K562 (cell line): ENCODE data around the gene CEMIP. TPM values are rescaled to one million over a fixed set of nuclear protein-coding genes. Genes with fewer than 3 reads are reported as not detected.

ENCODE experiments used
- ATAC-seq: fragments of 200-7000 bp; cut with Tn5 transposase; 3 replicates; pipeline ENCODE4 v1.9.1; 2020; ENCODE audit warnings: moderate library complexity
- BruUV-seq: library from RNA; stranded (reverse); fragments of 400-500 nt; replicated peaks from 2 replicates; lab custom pipeline; 2021; lab: Mats Ljungman, UMichigan
- CTCF ChIA-PET: fragments of 300-600 bp; formaldehyde crosslinking; extraction: SDS; loops from one replicate; lab custom pipeline; 2021; ENCODE audit warnings: low intra/inter-chr PET ratio; lab: Yijun Ruan, JAX
- POLR2A ChIA-PET: fragments of 300-600, 350-650 bp; sonication (Branson Sonifier 250); formaldehyde crosslinking; extraction: SDS; loops from one replicate; lab custom pipeline; 2021; ENCODE audit warnings: antibody characterized with exemption, inconsistent platforms; lab: Yijun Ruan, JAX
- DNase-seq, 4 experiments: peaks; one replicate each; pipeline versions ENCODE4 v3.0.0 to v3.0.0-alpha.2; 2011 to 2018; ENCODE audit warnings: low spot score in 3 of 4, mixed read lengths in 3 of 4; ENCODE audit errors: extremely low read depth in 1 of 4
- FAIRE-seq: peaks from 2 replicates; lab custom pipeline; 2011; peaks lifted over from hg19 to GRCh38; lab: Jason Lieb, UNC
- H2AFZ ChIP-seq: 2 replicates; pipeline ENCODE4 v1.6.0; 2011; ENCODE audit warnings: low read depth, low read length, control low read depth, inconsistent platforms
- H3K27ac ChIP-seq: fragments of 200-600 bp; 3 replicates; pipeline ENCODE4 v1.8.0; 2011; ENCODE audit warnings: low read depth, mild to moderate bottlenecking, control low read depth, inconsistent platforms, low read length, moderate library complexity, mixed read lengths; ENCODE audit errors: extremely low read depth
- H3K27me3 ChIP-seq, 2 experiments: fragments of 300-600 bp in 1 of 2; 2 replicates in 1 of 2; 3 replicates in 1 of 2; pipeline versions ENCODE4 v1.6.0 to v1.8.0; 2011; ENCODE audit warnings: inconsistent platforms in 2 of 2, low read length in 2 of 2, mild to moderate bottlenecking in 1 of 2, mixed read lengths in 1 of 2, moderate library complexity in 1 of 2; ENCODE audit not compliant: control insufficient read depth in 2 of 2, insufficient read depth in 2 of 2
- H3K36me3 ChIP-seq: fragments of 300-600 bp; 3 replicates; pipeline ENCODE4 v1.8.0; 2011; ENCODE audit warnings: mild to moderate bottlenecking, low read length, inconsistent platforms; ENCODE audit not compliant: control insufficient read depth, insufficient read depth
- H3K4me1 ChIP-seq, 2 experiments: fragments of 200-600 bp in 1 of 2; replicated peaks in 1 of 2; 2 replicates in 1 of 2; 3 replicates in 1 of 2; pipeline versions ENCODE4 v1.5.1 to v1.8.0; 2011; ENCODE audit warnings: inconsistent platforms in 2 of 2, low read length in 2 of 2, mild to moderate bottlenecking in 1 of 2, mixed read lengths in 1 of 2, moderate library complexity in 1 of 2; ENCODE audit not compliant: control insufficient read depth in 2 of 2, insufficient read depth in 2 of 2
- H3K4me2 ChIP-seq: 2 replicates; pipeline ENCODE4 v1.6.1; 2011; ENCODE audit warnings: low read length, control low read depth, inconsistent platforms, mixed read lengths; ENCODE audit not compliant: insufficient read depth
- H3K4me3 ChIP-seq: fragments of 200-600 bp; sonication (generic), shearing (Covaris generic); 2 replicates; pipeline ENCODE4 v1.5.1; 2016; ENCODE audit warnings: control low read depth, inconsistent platforms
- H3K79me2 ChIP-seq: fragments of 200-600 bp; 3 replicates; pipeline ENCODE4 v1.8.0; 2011; ENCODE audit warnings: low read length, inconsistent platforms; ENCODE audit not compliant: control insufficient read depth, insufficient read depth
- H3K9ac ChIP-seq, 2 experiments: 2 replicates each; pipeline versions ENCODE4 v1.6.0 to v1.6.1; 2011; ENCODE audit warnings: low read depth in 2 of 2, low read length in 2 of 2, control low read depth in 1 of 2, inconsistent platforms in 1 of 2, mild to moderate bottlenecking in 1 of 2, mixed read lengths in 1 of 2; ENCODE audit not compliant: insufficient read depth in 1 of 2
- H3K9me1 ChIP-seq: one replicate; pipeline ENCODE4 v1.6.0; 2011; ENCODE audit warnings: inconsistent platforms, mild to moderate bottlenecking, low read length, moderate library complexity; ENCODE audit not compliant: control insufficient read depth, insufficient read depth
- H3K9me3 ChIP-seq: replicated peaks from 2 replicates; pipeline ENCODE4 v1.5.1; 2011; ENCODE audit warnings: low read depth, low read length, inconsistent platforms; ENCODE audit not compliant: control insufficient read depth, insufficient read depth
- H4K20me1 ChIP-seq: replicated peaks from 2 replicates; pipeline ENCODE4 v1.6.1; 2011; ENCODE audit warnings: low read length, inconsistent platforms, mixed read lengths; ENCODE audit not compliant: control insufficient read depth, insufficient read depth
- CBX5 ChIP-seq: IDR thresholded peaks from 2 replicates; pipeline ENCODE4 v1.6.1; 2014; ENCODE audit warnings: low read depth, borderline replicate concordance
- HBP1 ChIP-seq: fragments of 450-650 bp; formaldehyde crosslinking; IDR thresholded peaks from 2 replicates; pipeline ENCODE4 v1.4.0; 2022; ENCODE audit warnings: missing genetic modification characterization
- KLF16 ChIP-seq: IDR thresholded peaks from 2 replicates; pipeline ENCODE4 v1.6.1; 2016; ENCODE audit warnings: antibody characterized with exemption
- MITF ChIP-seq: IDR thresholded peaks from 2 replicates; pipeline ENCODE4 v1.6.1; 2014; ENCODE audit warnings: antibody characterized with exemption
- NFATC3 ChIP-seq: fragments of 450-650 bp; IDR thresholded peaks from 2 replicates; pipeline ENCODE4 v1.6.1; 2017; ENCODE audit warnings: mild to moderate bottlenecking
- NFIX ChIP-seq: fragments of 250-450 bp; sonication (Bioruptor Pico); IDR thresholded peaks from 2 replicates; pipeline ENCODE4 v1.4.0; 2020; ENCODE audit warnings: low read depth, mild to moderate bottlenecking, moderate library complexity
- NFXL1 ChIP-seq: fragments of 450-650 bp; formaldehyde crosslinking; IDR thresholded peaks from 2 replicates; pipeline ENCODE4 v1.4.0; 2021; ENCODE audit warnings: mild to moderate bottlenecking
- NFYB ChIP-seq: IDR thresholded peaks from 2 replicates; pipeline ENCODE4 v1.6.1; 2011; ENCODE audit warnings: mild to moderate bottlenecking, moderate library complexity; ENCODE audit not compliant: insufficient read length; ENCODE audit errors: extremely low read depth
- ZBTB26 ChIP-seq: fragments of 450-650 bp; formaldehyde crosslinking; IDR thresholded peaks from 2 replicates; pipeline ENCODE4 v1.4.0; 2022; ENCODE audit warnings: missing genetic modification characterization
- ZEB2 ChIP-seq: fragments of 450-650 bp; IDR thresholded peaks from 2 replicates; pipeline ENCODE4 v1.6.1; 2016
- ZKSCAN8 ChIP-seq: fragments of 200-800 bp; sonication (Bioruptor generic); IDR thresholded peaks from 2 replicates; pipeline ENCODE4 v1.6.1; 2016; ENCODE audit warnings: missing genetic modification characterization, missing compliant biosample characterization
- ZNF592 ChIP-seq: fragments of 450-650 bp; IDR thresholded peaks from 2 replicates; pipeline ENCODE4 v1.6.1; 2017; ENCODE audit warnings: antibody characterized with exemption, mild to moderate bottlenecking
- WGBS: fragments of 100-300 bp; shearing (Covaris generic); methylation state at CpG from one replicate; pipeline ENCODE4 v1.1.6; 2016; ENCODE audit warnings: low coverage, mixed read lengths; ENCODE audit not compliant: insufficient coverage; ENCODE audit errors: missing lambda C conversion rate; 5-methylcytosine and 5-hydroxymethylcytosine counted together
- in situ Hi-C: fragments of 300-500 bp; cut with MboI; formaldehyde crosslinking; loops from 4 replicates; pipeline ENCODE4 v1.15.0; 2018; ENCODE audit warnings: inconsistent platforms, mixed read lengths
- intact Hi-C: fragments of 100-400 bp; cut with micrococcal nuclease; formaldehyde crosslinking; loops from 2 replicates; pipeline ENCODE4 v1.14.2; 2022
- polyA plus RNA-seq, 8 experiments: library from polyadenylated mRNA; depleted of rRNA in 4 of 8; stranded (reverse) in 5 of 8; unstranded in 3 of 8; fragments of >200 nt; fragmentation: Nextera tagmentation in 2 of 8; fragmentation: Illumina TruSeq in 1 of 8; extraction: Ambion mirVana in 2 of 8; extraction: Trizol in 1 of 8; gene quantifications; 2 replicates each; pipeline versions ENCODE4 v1.2.1 to v1.2.3, GENCODE V29; 2011 to 2014; ENCODE audit warnings: inconsistent platforms in 1 of 8, missing spikeins in 1 of 8
- total RNA-seq, 7 experiments: library from RNA; depleted of rRNA in 6 of 7; stranded (reverse); fragments of >200 nt in 6 of 7; fragmentation: Illumina TruSeq in 2 of 7; extraction: Trizol in 2 of 7; gene quantifications; 2 replicates each; pipeline versions ENCODE4 v1.2.1 to v1.2.3, GENCODE V29; 2011 to 2021; ENCODE audit warnings: low replicate concordance in 1 of 7

Gene CEMIP
- total and polyA plus RNA-seq, 9 of the 15 experiments (the other 6 are each of a cell fraction or from before 2014, with no cell fraction given) = 0.33 TPM; not detected in 8

DNA sequence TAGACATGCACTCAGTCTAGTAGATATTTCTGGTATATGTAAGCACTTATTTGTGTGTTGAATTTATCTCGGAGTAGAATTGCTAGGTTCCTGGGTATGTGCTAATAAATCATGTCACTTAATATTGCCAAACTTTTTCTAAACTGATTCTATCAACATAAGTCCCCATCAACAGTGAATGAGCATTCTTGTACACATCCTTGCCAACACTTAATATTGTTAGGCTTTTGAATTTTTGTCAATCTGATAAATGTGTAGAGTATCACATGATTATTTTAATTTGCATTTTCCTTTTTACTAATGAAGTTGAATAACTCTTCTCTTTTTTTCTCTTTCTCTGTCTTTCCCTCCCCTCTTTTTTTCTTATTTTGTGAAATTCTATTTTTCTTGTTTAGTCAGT lies 33.3 kb upstream of the CEMIP start (continued):
- TF ChIP-seq ZNF592 (no peak), ZEB2 (no peak)

GRCh38 chr15:80747317-80748053 lies 31.7 kb upstream of the CEMIP start:
- Histone ChIP-seq H3K9ac (no peak overlapping the region), H3K36me3 (no peaks in the 10 kb centered on the region), H3K9me3 (no peaks in the 10 kb centered on the region), H4K20me1 (no peaks in the 10 kb centered on the region), H3K79me2 (no peaks in the 10 kb centered on the region), H3K4me3 (no peak overlapping the region), H3K4me1 (no peaks in the 10 kb centered on the region; a peak in 1 of 5 replicates), H3K27ac (no peak overlapping the region), H3K9me1 (no peaks in the 10 kb centered on the region), H3K4me2 (no peak overlapping the region), H2AFZ (no peak overlapping the region), H3K27me3 (peaks cover 6 to 20% of the 10 kb centered on the region in 2 experiments; a peak in 4 of 5 replicates)
- in situ Hi-C loops (no loop called here), intact Hi-C loops (no loop called here)
- ATAC-seq (no peak), FAIRE-seq (no peak), DNase-seq (no peak)
- ChIA-PET CTCF (no interaction called here), POLR2A (interaction anchor here (0.6 kb wide), 1 partner anchor 172 kb away, joined by 3 read pairs; no protein-coding TSS in a partner anchor)
- WGBS = 3% methylated on average over 16 of the region's 16 CpGs
- BruUV-seq = no TSS peak
- TF ChIP-seq MITF = no peak
- TF ChIP-seq HBP1 (CRISPR knock-in tag) = no peak
- no peak for TF ChIP-seq NFATC3
- no peak for TF ChIP-seq NFIX (CRISPR knock-in tag)
- no peak for TF ChIP-seq ZKSCAN8
- no peak for TF ChIP-seq CBX5
- TF ChIP-seq KLF16 = no peak
- no peak for TF ChIP-seq ZBTB26 (CRISPR knock-in tag)
- no peak for TF ChIP-seq NFYB
- TF ChIP-seq NFXL1 = no peak
